ENCODE data around the gene SYNC. TPM values are rescaled to one million over a fixed set of nuclear protein-coding genes. Genes with fewer than 3 reads are reported as not detected.

Gene SYNC
- total and polyA plus RNA-seq, 9 of the 15 experiments (the other 6 are each of a cell fraction or from before 2014, with no cell fraction given): 0.49 to 1.1 (median 0.87) TPM

- TF ChIP-seq SUPT5H (IDR thresholded peaks at IDR 0.05) (peak; percentile 90), ZZZ3 (IDR thresholded peaks at IDR 0.05) (no peak; the same call in 1 of the 2 replicates), CREB5 (CRISPR knock-in tag; IDR thresholded peaks at IDR 0.05) (no peak), ZC3H4 (CRISPR knock-in tag; IDR thresholded peaks at IDR 0.05; ENCODE audit: borderline replicate concordance) (no peak), HDAC6 (IDR thresholded peaks at IDR 0.05; ENCODE audit: low read depth, low read length) (no peak), CGGBP1 (CRISPR knock-in tag; IDR thresholded peaks at IDR 0.05) (no peak), ARID3B (CRISPR knock-in tag; IDR thresholded peaks at IDR 0.05; ENCODE audit: borderline replicate concordance) (no peak), ZNF140 (CRISPR knock-in tag; IDR thresholded peaks at IDR 0.05) (no peak), BRF1 (IDR thresholded peaks at IDR 0.05; ENCODE audit: borderline replicate concordance, extremely low read depth, insufficient read length) (no peak), CEBPG (CRISPR knock-in tag; IDR thresholded peaks at IDR 0.05) (no peak), CEBPG (tag; conservative IDR thresholded peaks at IDR 0.05 in 1 of 2, IDR thresholded peaks at IDR 0.05 in 1 of 2) (no peak), ZNF134 (CRISPR knock-in tag; conservative IDR thresholded peaks at IDR 0.05) (no peak), ZNF518B (CRISPR knock-in tag; IDR thresholded peaks at IDR 0.05) (no peak), DDX20 (tag; IDR thresholded peaks at IDR 0.05; ENCODE audit: low read depth) (no peak), SAFB (IDR thresholded peaks at IDR 0.05; ENCODE audit: borderline replicate concordance, low read depth, low read length) (no peak), ZBTB12 (CRISPR knock-in tag; IDR thresholded peaks at IDR 0.05) (no peak), HDAC2 (IDR thresholded peaks at IDR 0.05) (peak; percentile 63; the same call in 1 of the 2 replicates), MCM3 (IDR thresholded peaks at IDR 0.05) (no peak), E2F5 (CRISPR knock-in tag; IDR thresholded peaks at IDR 0.05) (no peak), PYGO2 (tag; IDR thresholded peaks at IDR 0.05) (no peak), POLR2A (conservative IDR thresholded peaks at IDR 0.05) (peak; percentile 93)
Measured at GRCh38 chr1:32650248-32650751, 52.3 kb downstream of the SYNC start, which contains the start of gene ZBTB8OS (continued).

All from K562 (cell line).